Nephron (organoid): ENCODE measurements around the gene AHCTF1.

Experiments used
- H3K27ac Mint-ChIP-seq, 3 experiments: 2 replicates each; pipeline ENCODE4 v1.8.0; 2020; ENCODE audit warnings: mixed read lengths in 3 of 3, mild to moderate bottlenecking in 2 of 3, moderate library complexity in 1 of 3
- H3K27me3 Mint-ChIP-seq: 2 replicates; pipeline ENCODE4 v1.8.0; 2021; ENCODE audit warnings: low read depth, mild to moderate bottlenecking, moderate library complexity, mixed read lengths
- H3K36me3 Mint-ChIP-seq: 2 replicates; pipeline ENCODE4 v1.8.0; 2020; ENCODE audit warnings: low read depth, mixed read lengths
- H3K4me1 Mint-ChIP-seq: 2 replicates; pipeline ENCODE4 v1.8.0; 2020; ENCODE audit warnings: mixed read lengths
- H3K4me3 Mint-ChIP-seq, 3 experiments: 2 replicates each; pipeline ENCODE4 v1.8.0; 2020; ENCODE audit warnings: mild to moderate bottlenecking in 3 of 3, mixed read lengths in 3 of 3, moderate library complexity in 2 of 3
- H3K9me3 Mint-ChIP-seq: 2 replicates; pipeline ENCODE4 v1.8.0; 2020; ENCODE audit warnings: mixed read lengths
- CTCF ChIP-seq, 3 experiments: fragments of 200-600 bp; sonication (generic); IDR thresholded peaks; one replicate each; pipeline ENCODE4 v1.5.0; 2021; ENCODE audit warnings: antibody characterized with exemption in 3 of 3; ENCODE audit not compliant: unreplicated experiment in 3 of 3

The AHCTF1 gene

GRCh38 chr1:246791303-246791918 lies 140.3 kb downstream of the AHCTF1 start:
- Mint-ChIP-seq H3K36me3 (peaks cover 6% of the 10 kb centered on the region), H3K27me3 (peaks cover 4% of the 10 kb centered on the region), H3K4me1 (peaks cover 36% of the 10 kb centered on the region), H3K27ac (no peak overlapping the region), H3K9me3 (no peaks in the 10 kb centered on the region), H3K4me3 (no peak overlapping the region)
- no peak for TF ChIP-seq CTCF (IDR thresholded peaks at IDR 0.05; ENCODE audit: unreplicated experiment in 3 of 3)

- Mint-ChIP-seq H3K9me3 (no peaks in the 10 kb centered on the region), H3K36me3 (peaks cover 6% of the 10 kb centered on the region), H3K27me3 (peaks cover 4% of the 10 kb centered on the region), H3K4me1 (peaks cover 36% of the 10 kb centered on the region), H3K4me3 (no peak overlapping the region), H3K27ac (no peak overlapping the region)
- TF ChIP-seq CTCF (IDR thresholded peaks at IDR 0.05; ENCODE audit: unreplicated experiment in 3 of 3), result no peak
Measured at GRCh38 chr1:246790833-246791232, 140.9 kb downstream of the AHCTF1 start.

- Mint-ChIP-seq H3K9me3 (no peaks in the 10 kb centered on the region), H3K27me3 (peaks cover 4% of the 10 kb centered on the region), H3K36me3 (peaks cover 6% of the 10 kb centered on the region), H3K4me1 (peaks cover 31% of the 10 kb centered on the region), H3K4me3 (no peak overlapping the region), H3K27ac (no peak overlapping the region)
- TF ChIP-seq CTCF (IDR thresholded peaks at IDR 0.05; ENCODE audit: unreplicated experiment in 3 of 3), result no peak
Measured at GRCh38 chr1:246790364-246790763, 141.4 kb downstream of the AHCTF1 start.

- Mint-ChIP-seq H3K36me3 (peaks cover 6% of the 10 kb centered on the region), H3K9me3 (no peaks in the 10 kb centered on the region), H3K4me1 (peaks cover 37% of the 10 kb centered on the region), H3K27me3 (peaks cover 4% of the 10 kb centered on the region), H3K27ac (peak overlapping the region; percentile 74 to 78 (median 75)), H3K4me3 (peak overlapping the region; percentile 61 to 71 (median 65))
- no peak for TF ChIP-seq CTCF (IDR thresholded peaks at IDR 0.05; ENCODE audit: unreplicated experiment in 3 of 3)
Measured at GRCh38 chr1:246789454-246790339, 142.1 kb downstream of the AHCTF1 start.
